Neuronal stem cell (in vitro differentiated cells): ENCODE results near the gene ZIC4.

Experiments used
- DNase-seq: peaks from one replicate; pipeline ENCODE4 v3.0.0-alpha.2; 2013; ENCODE audit warnings: low spot score
- H2AFZ ChIP-seq: one replicate; pipeline ENCODE4 v1.6.1; 2013; ENCODE audit warnings: mild to moderate bottlenecking, low read length, inconsistent platforms
- H2AK5ac ChIP-seq: 2 replicates; pipeline ENCODE4 v1.6.1; 2013; ENCODE audit warnings: low read depth, mild to moderate bottlenecking, inconsistent platforms, low read length, moderate library complexity, mixed read lengths
- H2BK120ac ChIP-seq: 2 replicates; pipeline ENCODE4 v1.6.1; 2013; ENCODE audit warnings: low read depth, mild to moderate bottlenecking, inconsistent platforms, low read length, moderate library complexity, mixed read lengths
- H2BK12ac ChIP-seq: one replicate; pipeline ENCODE4 v1.6.1; 2013; ENCODE audit warnings: low read length, inconsistent platforms
- H2BK15ac ChIP-seq: 2 replicates; pipeline ENCODE4 v1.6.1; 2013; ENCODE audit warnings: mild to moderate bottlenecking, low read length, inconsistent platforms, mixed read lengths
- H2BK5ac ChIP-seq: one replicate; pipeline ENCODE4 v1.6.1; 2013; ENCODE audit warnings: inconsistent platforms, mild to moderate bottlenecking, low read length, moderate library complexity
- H3K14ac ChIP-seq: one replicate; pipeline ENCODE4 v1.6.1; 2013; ENCODE audit warnings: low read length, inconsistent platforms
- H3K18ac ChIP-seq: 2 replicates; pipeline ENCODE4 v1.6.1; 2013; ENCODE audit warnings: low read length, inconsistent platforms
- H3K23ac ChIP-seq: 2 replicates; pipeline ENCODE4 v1.6.1; 2013; ENCODE audit warnings: low read depth, mild to moderate bottlenecking, mixed read lengths, low read length, inconsistent platforms; ENCODE audit not compliant: poor library complexity
- H3K27ac ChIP-seq: replicated peaks from 3 replicates; pipeline ENCODE4 v1.5.1; 2013; ENCODE audit warnings: low read length, inconsistent platforms
- H3K27me3 ChIP-seq, 3 experiments: 2 replicates each; pipeline ENCODE4 v1.6.1; 2013; ENCODE audit warnings: low read length in 3 of 3, mild to moderate bottlenecking in 2 of 3, inconsistent platforms in 1 of 3, low read depth in 1 of 3, mixed read lengths in 1 of 3, moderate library complexity in 1 of 3; ENCODE audit not compliant: control insufficient read depth in 3 of 3, insufficient read depth in 3 of 3
- H3K36me3 ChIP-seq, 2 donors: replicated peaks in 1 of 2; 2 replicates each; pipeline ENCODE4 v1.6.1; 2013; ENCODE audit warnings: low read length in 2 of 2; ENCODE audit not compliant: control insufficient read depth in 2 of 2, insufficient read depth in 2 of 2
- H3K4ac ChIP-seq: 2 replicates; pipeline ENCODE4 v1.6.1; 2013; ENCODE audit warnings: inconsistent platforms, mild to moderate bottlenecking, low read length, moderate library complexity
- H3K4me1 ChIP-seq, 2 donors: 1 replicate in 1 of 2; 2 replicates in 1 of 2; pipeline ENCODE4 v1.6.1; 2013; ENCODE audit warnings: low read length in 2 of 2, low read depth in 1 of 2; ENCODE audit not compliant: control insufficient read depth in 2 of 2, insufficient read depth in 1 of 2
- H3K4me2 ChIP-seq: one replicate; pipeline ENCODE4 v1.6.1; 2013; ENCODE audit warnings: mild to moderate bottlenecking, low read length, inconsistent platforms; ENCODE audit not compliant: insufficient read depth, poor library complexity, severe bottlenecking
- H3K4me3 ChIP-seq, 2 donors: 2 replicates each; pipeline ENCODE4 v1.5.1; 2013; ENCODE audit warnings: low read length in 2 of 2, mild to moderate bottlenecking in 2 of 2, inconsistent platforms in 1 of 2, moderate library complexity in 1 of 2
- H3K79me1 ChIP-seq: one replicate; pipeline ENCODE4 v1.6.1; 2013; ENCODE audit warnings: low read depth, mild to moderate bottlenecking, inconsistent platforms, low read length, moderate library complexity
- H3K9ac ChIP-seq: one replicate; pipeline ENCODE4 v1.6.1; 2013; ENCODE audit warnings: mild to moderate bottlenecking, low read depth, low read length, inconsistent platforms; ENCODE audit not compliant: poor library complexity
- H3K9me3 ChIP-seq, 2 donors: replicated peaks in 1 of 2; 2 replicates each; pipeline versions ENCODE3 to v1.6.1; 2013; ENCODE audit warnings: low read length in 2 of 2, mild to moderate bottlenecking in 2 of 2, inconsistent platforms in 1 of 2, low read depth in 1 of 2, mixed read lengths in 1 of 2, moderate library complexity in 1 of 2; ENCODE audit not compliant: control insufficient read depth in 2 of 2, insufficient read depth in 1 of 2
- H4K8ac ChIP-seq: one replicate; pipeline ENCODE4 v1.6.1; 2013; ENCODE audit warnings: low read depth, mild to moderate bottlenecking, inconsistent platforms, low read length, moderate library complexity
- H4K91ac ChIP-seq: one replicate; pipeline ENCODE4 v1.6.1; 2013; ENCODE audit warnings: low read length, low read depth, mild to moderate bottlenecking, inconsistent platforms; ENCODE audit not compliant: poor library complexity
- WGBS, 2 donors: extraction: QIAGEN DNeasy Blood & Tissue Kit; methylation state at CpG; one replicate each; pipeline ENCODE4 v1.1.7; 2013; ENCODE audit warnings: missing lambda C conversion rate in 2 of 2, mixed read lengths in 1 of 2; ENCODE audit not compliant: insufficient read length in 2 of 2, insufficient replicate concordance in 1 of 2; ENCODE audit errors: extremely low coverage in 2 of 2; 5-methylcytosine and 5-hydroxymethylcytosine counted together

The ZIC4 gene

GRCh38 chr3:147400111-147400510 is 6.2 kb downstream of the ZIC4 start:
- Histone ChIP-seq H3K23ac (no peak overlapping the region), H3K4ac (no peak overlapping the region), H3K4me1 (peaks cover 0 to 19% of the 10 kb centered on the region in 2 donors), H4K91ac (no peak overlapping the region), H3K79me1 (peaks cover 2% of the 10 kb centered on the region), H2BK15ac (no peak overlapping the region), H3K27ac (no peak overlapping the region), H2BK5ac (no peak overlapping the region), H4K8ac (no peak overlapping the region), H3K14ac (no peak overlapping the region), H3K27me3 (peaks cover 14 to 52% (median 30%) of the 10 kb centered on the region in 3 experiments), H3K9me3 (peaks cover 0 to 20% of the 10 kb centered on the region in 2 donors), H2BK12ac (no peak overlapping the region), H3K9ac (no peak overlapping the region), H2AK5ac (no peak overlapping the region), H3K4me2 (no peak overlapping the region), H2BK120ac (no peak overlapping the region), H3K18ac (no peak overlapping the region), H3K4me3 (no peak overlapping the region), H2AFZ (no peak overlapping the region), H3K36me3 (no peaks in the 10 kb centered on the region)
- DNase-seq, result no peak

DNA sequence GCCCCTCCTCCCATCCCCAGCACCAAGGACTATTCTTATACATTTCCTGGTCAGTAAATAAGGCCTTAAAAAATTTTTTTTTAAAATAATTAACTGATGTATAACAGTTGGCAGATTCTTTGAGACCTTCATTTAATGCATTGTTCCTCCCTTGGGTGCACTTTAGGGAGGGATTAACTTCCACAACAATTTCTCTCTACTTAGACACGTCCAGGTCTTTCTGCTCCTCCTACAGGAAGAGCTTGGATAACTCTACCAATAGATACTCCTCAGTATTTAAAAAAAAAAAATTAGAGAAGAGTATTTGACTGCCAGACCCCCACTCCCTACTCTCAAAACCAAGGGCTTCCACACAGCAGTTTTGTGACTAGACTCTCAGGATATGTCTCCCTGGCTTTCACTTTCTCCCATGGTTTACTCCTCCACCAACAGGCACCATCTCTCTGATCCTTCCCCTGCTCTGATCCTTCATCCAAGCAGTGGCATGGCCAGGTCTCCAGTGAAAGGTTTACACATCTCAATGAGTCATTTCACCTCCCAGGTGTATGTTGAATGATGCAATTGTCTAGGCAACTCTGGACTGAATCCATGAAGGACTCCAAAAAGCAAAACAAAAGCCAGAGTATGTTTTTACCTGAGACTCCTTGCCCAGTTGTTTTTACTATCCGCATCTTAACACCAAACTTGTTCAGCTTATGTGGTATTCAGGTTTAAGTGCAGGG is 7.4 kb downstream of the ZIC4 start:
- Histone ChIP-seq H3K9me3 (peaks cover 0 to 20% of the 10 kb centered on the region in 2 donors), H3K4ac (no peak overlapping the region), H3K4me3 (no peak overlapping the region), H3K79me1 (peaks cover 2% of the 10 kb centered on the region), H2AFZ (no peak overlapping the region), H3K36me3 (no peaks in the 10 kb centered on the region), H3K14ac (no peak overlapping the region), H4K8ac (no peak overlapping the region), H3K27me3 (peaks cover 14 to 50% (median 19%) of the 10 kb centered on the region in 3 experiments), H2BK120ac (no peak overlapping the region), H3K27ac (no peak overlapping the region), H2AK5ac (no peak overlapping the region), H3K9ac (no peak overlapping the region), H2BK5ac (no peak overlapping the region), H2BK12ac (no peak overlapping the region), H2BK15ac (no peak overlapping the region), H3K23ac (no peak overlapping the region), H3K18ac (no peak overlapping the region), H4K91ac (no peak overlapping the region), H3K4me1 (peaks cover 0 to 17% of the 10 kb centered on the region in 2 donors), H3K4me2 (no peak overlapping the region)
- no peak for DNase-seq
- WGBS, 2 donors, result no CpG with 5 or more reads among the region's 2 CpGs

DNA sequence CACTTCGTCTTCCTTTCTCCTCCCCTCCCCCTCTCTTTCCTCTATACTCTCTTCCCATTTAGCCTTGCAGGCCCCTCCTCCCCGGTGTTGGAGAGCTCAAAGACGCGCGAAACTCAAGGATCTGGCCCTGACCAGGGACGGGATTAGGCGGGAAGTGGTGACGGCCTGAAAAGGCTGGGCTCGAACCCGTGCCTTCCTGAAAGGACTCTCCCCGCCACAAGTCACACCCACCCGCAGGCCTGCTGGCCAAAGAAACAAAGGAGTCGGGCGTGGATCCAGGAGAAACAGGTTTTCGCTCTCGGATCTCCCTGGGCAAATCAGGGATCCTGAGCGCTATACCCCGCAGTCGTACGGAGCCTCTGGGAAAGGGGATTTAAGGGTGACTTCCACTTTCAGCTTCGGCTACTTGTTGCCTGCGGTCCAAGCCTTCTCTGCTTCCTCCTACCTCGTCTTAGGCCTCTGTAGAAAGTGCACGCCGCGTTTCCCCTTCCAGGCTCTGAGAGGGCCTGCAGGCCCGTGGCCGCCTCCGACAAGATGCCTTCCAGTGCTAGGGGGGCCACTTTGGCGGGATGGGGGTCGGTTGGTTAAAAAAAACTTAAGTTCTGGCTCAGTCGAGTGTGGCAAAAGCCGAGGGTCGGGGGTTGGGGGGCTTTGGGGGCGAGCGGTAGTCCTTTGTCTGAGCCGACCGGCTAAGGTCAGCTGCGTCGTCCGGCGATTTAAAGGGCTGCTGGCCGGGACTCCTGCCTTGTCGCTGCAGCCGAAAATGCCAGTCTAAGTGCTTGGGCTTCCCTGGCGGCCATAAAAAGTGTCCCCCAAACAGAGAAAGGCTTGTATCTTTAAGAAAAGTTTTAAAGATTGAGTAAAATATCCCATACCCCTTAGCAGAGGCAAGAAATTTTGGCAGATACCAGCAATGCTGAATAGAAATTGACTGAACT is 8.2 kb downstream of the ZIC4 start:
- DNase-seq, result peak; percentile 23

More for the DNA sequence above, 8.2 kb downstream of the ZIC4 start:
- Histone ChIP-seq H3K23ac (no peak overlapping the region), H3K36me3 (no peaks in the 10 kb centered on the region), H2BK12ac (no peak overlapping the region), H3K4me3 (peak overlapping the region in 1 of 2 donors; percentile 32), H4K91ac (no peak overlapping the region), H3K27ac (peak overlapping the region; percentile 7), H2BK15ac (no peak overlapping the region), H3K9ac (peak overlapping the region; percentile 64), H2AFZ (peak overlapping the region; percentile 31), H3K14ac (no peak overlapping the region), H2AK5ac (no peak overlapping the region), H2BK5ac (no peak overlapping the region), H4K8ac (no peak overlapping the region), H2BK120ac (peak overlapping the region; percentile 37), H3K9me3 (peaks cover 0 to 20% of the 10 kb centered on the region in 2 donors), H3K79me1 (peaks cover 2% of the 10 kb centered on the region), H3K27me3 (peaks cover 12 to 46% (median 14%) of the 10 kb centered on the region in 3 experiments), H3K4me1 (peaks cover 0 to 17% of the 10 kb centered on the region in 2 donors), H3K4me2 (peak overlapping the region; percentile 95), H3K18ac (peak overlapping the region; percentile 20), H3K4ac (no peak overlapping the region)
- WGBS, 2 donors, result no CpG with 5 or more reads among the region's 46 CpGs
